HepG2 (cell line): ENCODE data around the gene THAP2. TPM values are rescaled to one million over a fixed set of nuclear protein-coding genes. Genes with fewer than 3 reads are reported as not detected.
A peak's percentile ranks its signal among the peaks of the same experiment; 100 is the strongest.

Experiments used
- BCL6 ChIP-seq: IDR thresholded peaks from 2 replicates; pipeline ENCODE4 v1.6.1; 2016; ENCODE audit warnings: missing genetic modification reagents, missing compliant biosample characterization
- CEBPG ChIP-seq: IDR thresholded peaks from 2 replicates; pipeline ENCODE4 v1.6.1; 2016
- CHD4 ChIP-seq: fragments of 200-600 bp; sonication (generic); IDR thresholded peaks from 2 replicates; pipeline ENCODE4 v1.7.0; 2017; ENCODE audit warnings: mild to moderate bottlenecking, low read length, borderline replicate concordance
- CREBL2 ChIP-seq: sonication (generic); formaldehyde crosslinking; IDR thresholded peaks from 2 replicates; pipeline ENCODE4 v1.8.1; 2023; ENCODE audit warnings: missing genetic modification reagents, mild to moderate bottlenecking, borderline replicate concordance
- FUBP1 ChIP-seq: sonication (generic); formaldehyde crosslinking; IDR thresholded peaks from 2 replicates; pipeline ENCODE4 v1.5.1; 2020; ENCODE audit warnings: missing genetic modification reagents, mild to moderate bottlenecking, borderline replicate concordance
- HIVEP1 ChIP-seq: sonication (generic); formaldehyde crosslinking; IDR thresholded peaks from 2 replicates; pipeline ENCODE4 v1.4.0; 2020; ENCODE audit warnings: mild to moderate bottlenecking, missing genetic modification reagents
- HMG20B ChIP-seq: conservative IDR thresholded peaks from 2 replicates; pipeline ENCODE4 v1.6.1; 2016; ENCODE audit warnings: missing genetic modification reagents, missing compliant biosample characterization
- KLF13 ChIP-seq: sonication (generic); formaldehyde crosslinking; IDR thresholded peaks from 2 replicates; pipeline ENCODE4 v1.4.0; 2020; ENCODE audit warnings: mild to moderate bottlenecking, missing genetic modification reagents
- MED8 ChIP-seq: sonication (generic); formaldehyde crosslinking; IDR thresholded peaks from 2 replicates; pipeline ENCODE4 v1.8.1; 2023; ENCODE audit warnings: mild to moderate bottlenecking, missing genetic modification reagents; ENCODE audit not compliant: insufficient replicate concordance
- PRDM4 ChIP-seq: sonication (generic); formaldehyde crosslinking; IDR thresholded peaks from 2 replicates; pipeline ENCODE4 v1.9.0; 2021; ENCODE audit warnings: missing genetic modification reagents, borderline replicate concordance
- TAF15 ChIP-seq: fragments of 200-400 bp; formaldehyde crosslinking; IDR thresholded peaks from one replicate; pipeline ENCODE4 v1.6.1; 2018; ENCODE audit warnings: mild to moderate bottlenecking, low read depth, low read length; ENCODE audit not compliant: poor library complexity, severe bottlenecking
- ZBED4 ChIP-seq: sonication (generic); formaldehyde crosslinking; IDR thresholded peaks from 2 replicates; pipeline ENCODE4 v1.4.0; 2020; ENCODE audit warnings: missing genetic modification reagents, borderline replicate concordance
- ZNF205 ChIP-seq: IDR thresholded peaks from 2 replicates; pipeline ENCODE4 v1.6.1; 2018; ENCODE audit warnings: missing biosample characterization, missing genetic modification reagents
- ZNF235 ChIP-seq: sonication (generic); formaldehyde crosslinking; IDR thresholded peaks from 2 replicates; pipeline ENCODE4 v1.8.1; 2023; ENCODE audit warnings: mild to moderate bottlenecking, missing genetic modification reagents, borderline replicate concordance
- ZNF3 ChIP-seq: IDR thresholded peaks from 2 replicates; pipeline ENCODE4 v1.7.0; 2017; ENCODE audit warnings: inconsistent platforms
- ZNF337 ChIP-seq: sonication (generic); formaldehyde crosslinking; IDR thresholded peaks from 2 replicates; pipeline ENCODE4 v1.5.1; 2020; ENCODE audit warnings: missing genetic modification reagents, low read depth, mild to moderate bottlenecking, borderline replicate concordance
- ZNF34 ChIP-seq: sonication (generic); formaldehyde crosslinking; IDR thresholded peaks from 2 replicates; pipeline ENCODE4 v1.4.0; 2020; ENCODE audit warnings: mild to moderate bottlenecking, missing genetic modification reagents, borderline replicate concordance
- ZNF367 ChIP-seq: sonication (generic); formaldehyde crosslinking; IDR thresholded peaks from 2 replicates; pipeline ENCODE4 v1.4.0; 2020; ENCODE audit warnings: missing genetic modification reagents, borderline replicate concordance
- ZNF563 ChIP-seq: sonication (generic); formaldehyde crosslinking; IDR thresholded peaks from 2 replicates; pipeline ENCODE4 v1.8.0; 2022; ENCODE audit warnings: mild to moderate bottlenecking, moderate library complexity, missing genetic modification reagents
- ZNF780A ChIP-seq: sonication (generic); formaldehyde crosslinking; IDR thresholded peaks from 2 replicates; pipeline ENCODE4 v1.8.0; 2022; ENCODE audit warnings: mild to moderate bottlenecking, missing genetic modification reagents, moderate library complexity
- ZSCAN9 ChIP-seq: IDR thresholded peaks from 2 replicates; pipeline ENCODE4 v1.6.1; 2016; ENCODE audit warnings: borderline replicate concordance
- polyA plus RNA-seq, 8 experiments: library from polyadenylated mRNA; depleted of rRNA in 3 of 8; stranded (reverse) in 7 of 8; unstranded in 1 of 8; fragments of >200 nt; fragmentation: Illumina TruSeq in 4 of 8; extraction: Trizol in 4 of 8; gene quantifications; 2 replicates each; pipeline versions ENCODE4 v1.2.1 to v1.2.3, GENCODE V29; 2011 to 2016; ENCODE audit warnings: low read depth in 4 of 8, missing spikeins in 1 of 8, mixed read lengths in 1 of 8; ENCODE audit not compliant: insufficient read depth in 1 of 8
- total RNA-seq, 5 experiments: library from RNA; depleted of rRNA; stranded (reverse); fragments of >200 nt; fragmentation: Illumina TruSeq; extraction: Trizol; gene quantifications; 2 replicates each; pipeline ENCODE4 v1.2.3, GENCODE V29; 2016; ENCODE audit warnings: low read depth in 1 of 5

THAP2 gene
- total and polyA plus RNA-seq, 2 of the 13 experiments (the other 11 are each of a cell fraction or from before 2014, with no cell fraction given) = 5.2 to 6.2 TPM

GRCh38 chr12:71662849-71663560 is 1.1 kb upstream of the THAP2 start (continued):
- TF ChIP-seq TAF15 (peak; percentile 52), ZNF563 (CRISPR knock-in tag) (no peak), CEBPG (CRISPR knock-in tag) (no peak), FUBP1 (no peak), ZBED4 (no peak), ZNF3 (CRISPR knock-in tag) (no peak), KLF13 (CRISPR knock-in tag) (no peak), ZNF780A (no peak; the same call in 1 of the 2 replicates), CREBL2 (CRISPR knock-in tag) (no peak), HIVEP1 (CRISPR knock-in tag) (no peak), MED8 (CRISPR knock-in tag) (no peak), ZNF235 (CRISPR knock-in tag) (no peak), PRDM4 (CRISPR knock-in tag) (no peak), ZNF205 (CRISPR knock-in tag) (no peak), ZNF34 (no peak), ZNF337 (CRISPR knock-in tag) (no peak), ZSCAN9 (CRISPR knock-in tag) (no peak; the same call in 1 of the 2 replicates), HMG20B (no peak), BCL6 (CRISPR knock-in tag) (no peak), ZNF367 (CRISPR knock-in tag) (no peak), CHD4 (no peak)
